ENCODE measurements around the gene TUFT1.
"Not testable (repeated sequence)": the region's sequence is repeated elsewhere in the genome, so short reads cannot be mapped to it uniquely, and the experiment has no call there.

Gene TUFT1

GRCh38 chr1:151613282-151613780 lies 73.2 kb downstream of the TUFT1 start:
- DNase-seq (ENCODE audit: extremely low read depth in 1 of 2, low read depth in 1 of 2), result no peak

- DNase-seq (ENCODE audit: extremely low read depth in 1 of 2, low read depth in 1 of 2), result no peak
These were observed 75.8 kb downstream of the TUFT1 start for GRCh38 chr1:151615711-151616504.

- no peak for DNase-seq (ENCODE audit: extremely low read depth in 1 of 2, low read depth in 1 of 2)
These were observed 76.4 kb downstream of the TUFT1 start for GRCh38 chr1:151616505-151616849.

- no peak for DNase-seq (ENCODE audit: extremely low read depth in 1 of 2, low read depth in 1 of 2)
These were observed 77.9 kb downstream of the TUFT1 start for GRCh38 chr1:151618003-151618402.

- DNase-seq (ENCODE audit: extremely low read depth in 1 of 2, low read depth in 1 of 2), result no peak
These were observed 78.4 kb downstream of the TUFT1 start for GRCh38 chr1:151618470-151618869.

GRCh38 chr1:151618996-151619395 lies 78.9 kb downstream of the TUFT1 start:
- not testable (repeated sequence) for DNase-seq (ENCODE audit: extremely low read depth in 1 of 2, low read depth in 1 of 2)

DNA sequence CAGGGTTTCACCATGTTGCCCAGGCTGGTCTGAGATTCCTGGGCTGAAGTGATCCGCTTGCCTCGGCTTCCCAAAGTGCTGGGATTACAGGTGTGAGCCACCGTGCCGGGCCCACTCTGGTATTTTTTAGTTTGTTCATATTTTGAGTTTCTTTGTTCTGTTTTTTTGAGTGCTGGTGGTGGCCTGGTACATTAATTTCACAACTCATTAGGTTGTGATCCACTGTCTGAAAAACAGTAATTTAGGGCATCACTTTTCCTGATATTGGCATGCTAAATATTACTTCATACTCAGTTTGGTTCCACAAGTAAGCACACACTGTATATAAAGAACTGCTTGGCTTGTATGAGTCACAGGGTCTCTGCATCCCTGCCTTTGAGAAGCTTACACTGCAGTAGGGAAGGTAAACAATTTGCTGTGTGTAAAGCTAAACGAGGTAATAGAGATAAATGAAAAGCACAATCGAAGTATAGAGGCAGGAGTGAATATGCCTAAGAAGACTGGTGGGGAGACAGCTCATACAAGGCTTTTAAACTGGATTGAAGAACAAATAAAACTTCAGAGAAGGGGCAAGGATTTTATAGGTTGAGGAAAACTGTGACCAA lies 79.5 kb downstream of the TUFT1 start:
- no peak for DNase-seq (ENCODE audit: extremely low read depth in 1 of 2, low read depth in 1 of 2)

DNA sequence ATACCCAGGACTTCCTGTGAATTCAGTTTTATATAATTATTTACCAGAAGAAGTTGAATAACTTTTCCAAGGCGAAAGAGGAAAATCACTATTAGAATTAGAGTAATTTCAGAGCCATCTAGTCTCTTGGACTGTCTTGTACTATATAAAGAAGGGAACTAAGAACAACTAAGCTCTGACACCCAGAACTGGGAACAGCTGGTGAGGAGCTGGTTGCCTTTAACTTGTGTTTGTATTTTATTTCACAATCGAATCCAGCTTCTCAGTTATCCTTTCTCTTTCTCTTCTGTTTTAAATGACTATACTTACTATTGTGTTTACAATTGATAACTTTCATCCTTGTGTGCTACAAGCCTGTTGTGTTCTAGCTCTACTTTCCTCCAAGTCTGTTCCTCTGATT lies 80.2 kb downstream of the TUFT1 start:
- no peak for DNase-seq (ENCODE audit: extremely low read depth in 1 of 2, low read depth in 1 of 2)

GRCh38 chr1:151621351-151621750 lies 81.2 kb downstream of the TUFT1 start:
- DNase-seq (ENCODE audit: extremely low read depth in 1 of 2, low read depth in 1 of 2), result no peak

- no peak for DNase-seq (ENCODE audit: extremely low read depth in 1 of 2, low read depth in 1 of 2)
These were observed 84.7 kb downstream of the TUFT1 start for GRCh38 chr1:151624783-151625182.

GRCh38 chr1:151626740-151627334 lies 86.7 kb downstream of the TUFT1 start:
- DNase-seq (ENCODE audit: extremely low read depth in 1 of 2, low read depth in 1 of 2), result no peak

DNA sequence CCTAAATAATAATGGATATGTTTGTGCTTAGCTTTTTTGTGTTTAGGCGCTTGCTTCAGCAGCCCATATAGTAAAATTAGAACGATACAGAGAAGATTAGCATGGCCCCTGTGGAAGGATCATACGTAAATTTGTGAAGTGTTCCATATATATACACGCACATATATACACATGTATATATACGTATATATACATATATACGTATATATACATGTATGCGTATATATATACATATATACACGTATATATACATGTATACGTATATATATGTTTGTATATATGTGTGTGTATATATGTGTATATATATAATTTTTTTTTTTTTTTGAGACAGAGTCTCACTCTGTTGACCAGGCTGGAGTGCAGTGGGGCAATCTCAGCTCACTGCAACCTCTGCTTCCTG lies 89.2 kb downstream of the TUFT1 start:
- no peak for DNase-seq (ENCODE audit: extremely low read depth in 1 of 2, low read depth in 1 of 2)
